Neural cell (in vitro differentiated cells): Measurements from ENCODE around the gene TMEM218. TPM values are rescaled to one million over a fixed set of nuclear protein-coding genes. Genes with fewer than 3 reads are reported as not detected.

Experiments used
- H2AFZ ChIP-seq: fragments of 200-600, 300-800 bp; sonication (generic), shearing (Covaris generic); 2 replicates; pipeline ENCODE4 v1.6.0; 2014; ENCODE audit warnings: low read depth, mild to moderate bottlenecking, antibody characterized with exemption, low read length, moderate library complexity
- H3F3A ChIP-seq: fragments of 200-600 bp; shearing (Covaris generic); 2 replicates; pipeline ENCODE4 v1.6.1; 2016; ENCODE audit warnings: mild to moderate bottlenecking, moderate library complexity, mixed read lengths, antibody characterized with exemption, low read length; ENCODE audit not compliant: insufficient read depth, poor library complexity, severe bottlenecking
- H3K27ac ChIP-seq: fragments of 200-600, 300-800 bp; sonication (generic), shearing (Covaris generic); 2 replicates; pipeline ENCODE4 v1.5.1; 2014; ENCODE audit warnings: mild to moderate bottlenecking, low read length, moderate library complexity
- H3K27me3 ChIP-seq: fragments of 300-800, 200-600 bp; sonication (generic), shearing (Covaris generic); 2 replicates; pipeline ENCODE4 v1.6.0; 2014; ENCODE audit warnings: mild to moderate bottlenecking, low read depth, low read length, moderate library complexity; ENCODE audit not compliant: insufficient read depth
- H3K36me3 ChIP-seq: fragments of 300-800, 200-600 bp; sonication (generic), shearing (Covaris generic); 2 replicates; pipeline ENCODE4 v1.5.1; 2014; ENCODE audit warnings: mild to moderate bottlenecking, antibody characterized with exemption, low read length, moderate library complexity; ENCODE audit not compliant: insufficient read depth
- H3K4me2 ChIP-seq: fragments of 300-800, 200-600 bp; sonication (generic), shearing (Covaris generic); 2 replicates; pipeline ENCODE4 v1.6.0; 2014; ENCODE audit warnings: mild to moderate bottlenecking, low read length
- H3K4me3 ChIP-seq: fragments of 300-800, 200-600 bp; sonication (generic), shearing (Covaris generic); 2 replicates; pipeline ENCODE4 v1.5.1; 2014; ENCODE audit warnings: mild to moderate bottlenecking, low read length, moderate library complexity
- H3K79me2 ChIP-seq: fragments of 200-600 bp; shearing (Covaris generic); replicated peaks from 2 replicates; pipeline ENCODE4 v1.6.0; 2014; ENCODE audit warnings: mild to moderate bottlenecking, low read length, moderate library complexity; ENCODE audit not compliant: insufficient read depth
- H3K9ac ChIP-seq: fragments of 300-800, 200-600 bp; sonication (generic), shearing (Covaris generic); 2 replicates; pipeline ENCODE4 v1.6.1; 2016; ENCODE audit warnings: mild to moderate bottlenecking, low read length, mixed read lengths
- H3K9me2 ChIP-seq: fragments of 200-600 bp; shearing (Covaris generic); 2 replicates; pipeline ENCODE4 v1.6.1; 2016; ENCODE audit warnings: mild to moderate bottlenecking, low read length, mixed read lengths; ENCODE audit not compliant: insufficient read depth
- H3K9me3 ChIP-seq: fragments of 200-600, 300-800 bp; sonication (generic), shearing (Covaris generic); 2 replicates; pipeline ENCODE4 v1.6.1; 2016; ENCODE audit warnings: mild to moderate bottlenecking, mixed run types, low read length, moderate library complexity, mixed read lengths
- H4K20me1 ChIP-seq: fragments of 200-600 bp; shearing (Covaris generic); 2 replicates; pipeline ENCODE4 v1.6.1; 2016; ENCODE audit warnings: mild to moderate bottlenecking, mixed run types; ENCODE audit not compliant: insufficient read depth
- CTCF ChIP-seq: fragments of 450-650 bp; IDR thresholded peaks from 2 replicates; pipeline ENCODE4 v1.5.1; 2014; ENCODE audit warnings: antibody characterized with exemption, mild to moderate bottlenecking, moderate library complexity; ENCODE audit not compliant: poor library complexity, severe bottlenecking
- EP300 ChIP-seq: fragments of 450-650 bp; conservative IDR thresholded peaks from 2 replicates; pipeline ENCODE4 v1.6.1; 2014; ENCODE audit warnings: antibody characterized with exemption, mild to moderate bottlenecking, moderate library complexity; ENCODE audit not compliant: poor library complexity, severe bottlenecking
- EZH2 ChIP-seq: fragments of 200-600, 300-800 bp; shearing (Covaris generic), sonication (generic); IDR thresholded peaks from 2 replicates; pipeline ENCODE4 v1.6.1; 2014; ENCODE audit warnings: antibody characterized with exemption, low read length, borderline replicate concordance, mild to moderate bottlenecking; ENCODE audit not compliant: insufficient read depth, poor library complexity, severe bottlenecking
- MXI1 ChIP-seq: fragments of 450-650 bp; conservative IDR thresholded peaks from 2 replicates; pipeline ENCODE4 v1.6.1; 2014; ENCODE audit warnings: antibody characterized with exemption, mild to moderate bottlenecking; ENCODE audit not compliant: poor library complexity, severe bottlenecking
- POLR2AphosphoS5 ChIP-seq: IDR thresholded peaks from 2 replicates; pipeline ENCODE4 v1.6.1; 2012
- RAD21 ChIP-seq: fragments of 450-650 bp; conservative IDR thresholded peaks from 2 replicates; pipeline ENCODE4 v1.6.1; 2014; ENCODE audit warnings: antibody characterized with exemption, mild to moderate bottlenecking, moderate library complexity
- SMC3 ChIP-seq: fragments of 450-650 bp; conservative IDR thresholded peaks from 2 replicates; pipeline ENCODE4 v1.6.1; 2014; ENCODE audit warnings: antibody characterized with exemption, mild to moderate bottlenecking, moderate library complexity; ENCODE audit not compliant: poor library complexity
- TAF1 ChIP-seq: IDR thresholded peaks from 2 replicates; pipeline ENCODE4 v1.6.1; 2012; ENCODE audit warnings: low read depth
- polyA plus RNA-seq: library from polyadenylated mRNA; depleted of rRNA; stranded (reverse); fragments of >200 nt; gene quantifications from 2 replicates; pipeline ENCODE4 v1.2.3, GENCODE V29; 2014
- TF ChIP-seq, protein P1 (sequence below): IDR thresholded peaks from 2 replicates; pipeline ENCODE4 v1.6.1; 2012; ENCODE audit warnings: borderline replicate concordance

The TMEM218 gene
- polyA plus RNA-seq, 1 donor from 2014 or later: 70.0 TPM

GRCh38 chr11:125055107-125055715 is 56.2 kb downstream of the TMEM218 start:
- no peak overlapping the region for H3K4me2 ChIP-seq
- H3K27ac ChIP-seq: no peak overlapping the region
- H3K27me3 ChIP-seq: no peaks in the 10 kb centered on the region
- H3K9me3 ChIP-seq: no peaks in the 10 kb centered on the region
- no peaks in the 10 kb centered on the region for H3K36me3 ChIP-seq
- no peak overlapping the region for H2AFZ ChIP-seq
- no peaks in the 10 kb centered on the region for H4K20me1 ChIP-seq
- no peaks in the 10 kb centered on the region for H3F3A ChIP-seq
- no peaks in the 10 kb centered on the region for H3K79me2 ChIP-seq
- no peak overlapping the region for H3K9ac ChIP-seq
- H3K4me3 ChIP-seq: no peak overlapping the region
- no peaks in the 10 kb centered on the region for H3K9me2 ChIP-seq
- TF ChIP-seq SMC3 (no peak), TAF1 (no peak)

DNA sequence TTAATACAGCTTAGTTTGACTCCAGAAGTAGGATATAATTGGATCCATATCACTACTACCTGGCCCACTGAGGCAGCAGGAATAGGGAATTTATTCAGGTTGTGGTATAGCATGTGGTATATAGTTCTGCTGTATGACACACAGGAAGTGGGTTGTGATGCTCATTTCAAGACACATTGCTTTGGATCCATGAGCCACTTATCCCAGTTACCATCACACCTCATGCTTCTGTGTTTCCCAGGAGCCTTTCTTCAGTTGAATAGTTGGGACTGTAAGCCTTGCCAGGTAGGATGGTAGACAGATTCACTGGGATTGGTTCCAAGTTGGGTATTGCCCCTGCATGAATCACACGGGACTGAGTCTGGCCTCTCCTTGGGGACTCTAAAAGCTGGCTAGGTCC is 58.3 kb downstream of the TMEM218 start:
- TF ChIP-seq, protein P1, sequence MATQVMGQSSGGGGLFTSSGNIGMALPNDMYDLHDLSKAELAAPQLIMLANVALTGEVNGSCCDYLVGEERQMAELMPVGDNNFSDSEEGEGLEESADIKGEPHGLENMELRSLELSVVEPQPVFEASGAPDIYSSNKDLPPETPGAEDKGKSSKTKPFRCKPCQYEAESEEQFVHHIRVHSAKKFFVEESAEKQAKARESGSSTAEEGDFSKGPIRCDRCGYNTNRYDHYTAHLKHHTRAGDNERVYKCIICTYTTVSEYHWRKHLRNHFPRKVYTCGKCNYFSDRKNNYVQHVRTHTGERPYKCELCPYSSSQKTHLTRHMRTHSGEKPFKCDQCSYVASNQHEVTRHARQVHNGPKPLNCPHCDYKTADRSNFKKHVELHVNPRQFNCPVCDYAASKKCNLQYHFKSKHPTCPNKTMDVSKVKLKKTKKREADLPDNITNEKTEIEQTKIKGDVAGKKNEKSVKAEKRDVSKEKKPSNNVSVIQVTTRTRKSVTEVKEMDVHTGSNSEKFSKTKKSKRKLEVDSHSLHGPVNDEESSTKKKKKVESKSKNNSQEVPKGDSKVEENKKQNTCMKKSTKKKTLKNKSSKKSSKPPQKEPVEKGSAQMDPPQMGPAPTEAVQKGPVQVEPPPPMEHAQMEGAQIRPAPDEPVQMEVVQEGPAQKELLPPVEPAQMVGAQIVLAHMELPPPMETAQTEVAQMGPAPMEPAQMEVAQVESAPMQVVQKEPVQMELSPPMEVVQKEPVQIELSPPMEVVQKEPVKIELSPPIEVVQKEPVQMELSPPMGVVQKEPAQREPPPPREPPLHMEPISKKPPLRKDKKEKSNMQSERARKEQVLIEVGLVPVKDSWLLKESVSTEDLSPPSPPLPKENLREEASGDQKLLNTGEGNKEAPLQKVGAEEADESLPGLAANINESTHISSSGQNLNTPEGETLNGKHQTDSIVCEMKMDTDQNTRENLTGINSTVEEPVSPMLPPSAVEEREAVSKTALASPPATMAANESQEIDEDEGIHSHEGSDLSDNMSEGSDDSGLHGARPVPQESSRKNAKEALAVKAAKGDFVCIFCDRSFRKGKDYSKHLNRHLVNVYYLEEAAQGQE: no peak
- TF ChIP-seq POLR2AphosphoS5 (no peak), RAD21 (no peak), EZH2 (no peak), TAF1 (no peak), CTCF (no peak), SMC3 (no peak), EP300 (no peak)
- Histone ChIP-seq H3K4me2 (no peak overlapping the region), H3K9me2 (no peaks in the 10 kb centered on the region), H3K9ac (no peak overlapping the region), H3K27ac (no peak overlapping the region), H3K36me3 (no peaks in the 10 kb centered on the region), H3K79me2 (no peaks in the 10 kb centered on the region), H2AFZ (no peak overlapping the region), H3K9me3 (no peaks in the 10 kb centered on the region), H4K20me1 (no peaks in the 10 kb centered on the region), H3K4me3 (no peak overlapping the region), H3F3A (no peaks in the 10 kb centered on the region), H3K27me3 (no peaks in the 10 kb centered on the region)

DNA sequence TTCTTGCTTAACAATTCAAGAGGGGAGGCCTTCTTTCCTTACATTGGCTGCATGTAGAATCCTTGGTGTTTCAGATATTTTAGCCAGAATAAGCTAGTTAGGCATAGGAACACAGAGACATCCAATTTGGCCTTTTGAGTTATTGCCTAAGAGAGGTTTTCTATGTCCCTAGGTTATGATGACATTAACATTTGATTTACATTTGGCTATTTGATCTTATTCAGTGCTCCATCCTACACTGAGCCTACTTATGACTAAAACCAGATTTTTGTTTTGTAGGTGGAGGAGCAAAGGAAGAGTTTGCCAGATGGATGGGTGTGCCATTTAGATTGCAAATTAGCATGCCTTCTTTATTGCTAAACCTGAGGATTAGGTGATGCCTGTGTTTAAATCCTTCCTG is 59.4 kb downstream of the TMEM218 start:
- TF ChIP-seq SMC3: no peak
- TF ChIP-seq MXI1: no peak
- TF ChIP-seq POLR2AphosphoS5: no peak
- TF ChIP-seq, protein P1: no peak
- no peak for TF ChIP-seq EP300
- no peak for TF ChIP-seq EZH2
- TF ChIP-seq TAF1: no peak
- Histone ChIP-seq H3K36me3 (no peaks in the 10 kb centered on the region), H3F3A (no peaks in the 10 kb centered on the region), H3K4me2 (no peak overlapping the region), H3K27ac (no peak overlapping the region), H3K27me3 (no peaks in the 10 kb centered on the region), H3K9me2 (no peaks in the 10 kb centered on the region), H3K79me2 (no peaks in the 10 kb centered on the region), H3K9ac (no peak overlapping the region), H3K4me3 (no peak overlapping the region), H3K9me3 (no peaks in the 10 kb centered on the region), H4K20me1 (no peaks in the 10 kb centered on the region), H2AFZ (no peak overlapping the region)
